Measurements from ENCODE around the gene TBC1D24. TPM values are rescaled to one million over a fixed set of nuclear protein-coding genes. Genes with fewer than 3 reads are reported as not detected.

TBC1D24 gene
- total and polyA plus RNA-seq, 4 donors: 9.0 to 35.7 (median 23.3) TPM

GRCh38 chr16:2496223-2497115 is 21.5 kb downstream of the TBC1D24 start:
- WGBS, 2 donors: 96% methylated on average over 62 of the region's 62 CpGs
- Histone ChIP-seq H3K27me3 (ENCODE audit: control insufficient read depth in 3 of 3, insufficient read depth in 3 of 3, low read length in 2 of 3) (no peaks in the 10 kb centered on the region), H3K4me3 (no peak overlapping the region), H3K27ac (ENCODE audit: low read depth in 1 of 2, low read length in 1 of 2) (no peak overlapping the region), H3K9me3 (ENCODE audit: control insufficient read depth in 4 of 4, insufficient read depth in 3 of 4, low read length in 3 of 4) (no peaks in the 10 kb centered on the region), H3K36me3 (ENCODE audit: control insufficient read depth in 4 of 4, insufficient read depth in 4 of 4, low read length in 4 of 4) (peaks cover 0 to 31% (median 15%) of the 10 kb centered on the region in 4 donors), H3K4me1 (ENCODE audit: control insufficient read depth in 5 of 5, insufficient read depth in 5 of 5, low read length in 5 of 5) (peaks cover under 1 to 34% (median 10%) of the 10 kb centered on the region in 5 donors), H3K9ac (ENCODE audit: insufficient read depth in 1 of 2, low read length in 2 of 2) (no peak overlapping the region)
- ATAC-seq (ENCODE audit: insufficient read depth, low FRiP score) (no peak), DNase-seq (no peak)
- TF ChIP-seq CTCF (IDR thresholded peaks at IDR 0.05; ENCODE audit: control extremely low read depth, extremely low read depth): no peak

- H3K9me3 ChIP-seq (ENCODE audit: control insufficient read depth in 4 of 4, insufficient read depth in 3 of 4, low read length in 3 of 4): no peaks in the 10 kb centered on the region
- H3K4me1 ChIP-seq (ENCODE audit: control insufficient read depth in 5 of 5, insufficient read depth in 5 of 5, low read length in 5 of 5): peaks cover 5 to 41% (median 10%) of the 10 kb centered on the region in 5 donors
- no peaks in the 10 kb centered on the region for H3K27me3 ChIP-seq (ENCODE audit: control insufficient read depth in 3 of 3, insufficient read depth in 3 of 3, low read length in 2 of 3)
- no peak for TF ChIP-seq CTCF (IDR thresholded peaks at IDR 0.05; ENCODE audit: control extremely low read depth, extremely low read depth)
- ATAC-seq (ENCODE audit: insufficient read depth, low FRiP score): no peak
- peak; percentile 47 to 69 (median 54) for DNase-seq
- peaks cover 0 to 36% (median 15%) of the 10 kb centered on the region in 4 donors for H3K36me3 ChIP-seq (ENCODE audit: control insufficient read depth in 4 of 4, insufficient read depth in 4 of 4, low read length in 4 of 4)
- H3K27ac ChIP-seq (ENCODE audit: low read depth in 1 of 2, low read length in 1 of 2): no peak overlapping the region
- no peak overlapping the region for H3K4me3 ChIP-seq
- H3K9ac ChIP-seq (ENCODE audit: insufficient read depth in 1 of 2, low read length in 2 of 2): no peak overlapping the region
- 54 to 75% methylated on average over 21 of the region's 21 CpGs for WGBS, 2 donors
These were observed 22.2 kb downstream of the TBC1D24 start for GRCh38 chr16:2497116-2497630.

- Histone ChIP-seq H3K4me1 (ENCODE audit: control insufficient read depth in 5 of 5, insufficient read depth in 5 of 5, low read length in 5 of 5) (peaks cover 5 to 48% (median 10%) of the 10 kb centered on the region in 5 donors), H3K36me3 (ENCODE audit: control insufficient read depth in 4 of 4, insufficient read depth in 4 of 4, low read length in 4 of 4) (peaks cover 0 to 37% (median 18%) of the 10 kb centered on the region in 4 donors), H3K9me3 (ENCODE audit: control insufficient read depth in 4 of 4, insufficient read depth in 3 of 4, low read length in 3 of 4) (no peaks in the 10 kb centered on the region), H3K9ac (ENCODE audit: insufficient read depth in 1 of 2, low read length in 2 of 2) (no peak overlapping the region), H3K27me3 (ENCODE audit: control insufficient read depth in 3 of 3, insufficient read depth in 3 of 3, low read length in 2 of 3) (no peaks in the 10 kb centered on the region), H3K27ac (ENCODE audit: low read depth in 1 of 2, low read length in 1 of 2) (no peak overlapping the region), H3K4me3 (no peak overlapping the region)
- no peak for ATAC-seq (ENCODE audit: insufficient read depth, low FRiP score)
- TF ChIP-seq CTCF (IDR thresholded peaks at IDR 0.05; ENCODE audit: control extremely low read depth, extremely low read depth): no peak
- WGBS, 2 donors: 77 to 81% methylated on average over 26 of the region's 26 CpGs
- peak; percentile 77 to 90 (median 83) for DNase-seq
These were observed 23.0 kb downstream of the TBC1D24 start for GRCh38 chr16:2497695-2498484.

Data from lung (tissue), 12 donors.